ENCODE measurements around the gene RPRD2. TPM values are rescaled to one million over a fixed set of nuclear protein-coding genes. Genes with fewer than 3 reads are reported as not detected.

The RPRD2 gene
- polyA plus RNA-seq, 1 donor from 2014 or later = 8.6 TPM

DNA sequence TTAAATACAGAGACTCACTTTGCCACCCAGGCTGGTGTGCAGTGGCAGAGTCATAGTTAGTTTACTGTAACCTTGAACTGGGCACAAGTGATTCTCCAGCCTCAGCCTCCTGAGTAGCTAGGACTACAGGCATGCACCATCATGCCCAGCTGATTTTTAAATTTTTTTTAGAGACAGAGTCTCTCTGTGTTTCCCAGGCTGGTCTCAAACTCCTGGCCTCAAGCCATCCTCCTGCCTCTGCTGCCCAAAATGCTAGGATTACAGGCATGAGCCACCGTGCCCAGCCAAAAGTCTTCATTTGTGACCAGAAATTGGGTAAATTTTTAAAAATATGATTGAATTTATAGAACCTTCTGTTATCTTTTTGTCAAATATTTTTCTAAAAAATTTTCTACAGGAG, 105.3 kb downstream of the RPRD2 start:
- no peak overlapping the region for H3K9ac ChIP-seq (ENCODE audit: low read length)
- H3K27ac ChIP-seq (ENCODE audit: low read length) = no peak overlapping the region
- H3K36me3 ChIP-seq (ENCODE audit: insufficient read depth, low read length) = peaks cover 4% of the 10 kb centered on the region
- H3K79me2 ChIP-seq (replicated peaks; ENCODE audit: insufficient read depth, low read length) = no peaks in the 10 kb centered on the region
- no peaks in the 10 kb centered on the region for H4K20me1 ChIP-seq (ENCODE audit: insufficient read depth)
- H3K9me2 ChIP-seq (ENCODE audit: insufficient read depth, low read length) = no peaks in the 10 kb centered on the region
- no peak overlapping the region for H2AFZ ChIP-seq (ENCODE audit: low read depth, low read length)
- no peaks in the 10 kb centered on the region for H3K27me3 ChIP-seq (ENCODE audit: insufficient read depth, low read depth, low read length)
- H3K4me2 ChIP-seq (ENCODE audit: low read length) = no peak overlapping the region
- H3F3A ChIP-seq (ENCODE audit: insufficient read depth, low read length, poor library complexity, severe bottlenecking) = no peaks in the 10 kb centered on the region
- no peak for TF ChIP-seq EZH2 (IDR thresholded peaks at IDR 0.05; ENCODE audit: borderline replicate concordance, insufficient read depth, low read length, poor library complexity, severe bottlenecking)
- TF ChIP-seq, protein P1, sequence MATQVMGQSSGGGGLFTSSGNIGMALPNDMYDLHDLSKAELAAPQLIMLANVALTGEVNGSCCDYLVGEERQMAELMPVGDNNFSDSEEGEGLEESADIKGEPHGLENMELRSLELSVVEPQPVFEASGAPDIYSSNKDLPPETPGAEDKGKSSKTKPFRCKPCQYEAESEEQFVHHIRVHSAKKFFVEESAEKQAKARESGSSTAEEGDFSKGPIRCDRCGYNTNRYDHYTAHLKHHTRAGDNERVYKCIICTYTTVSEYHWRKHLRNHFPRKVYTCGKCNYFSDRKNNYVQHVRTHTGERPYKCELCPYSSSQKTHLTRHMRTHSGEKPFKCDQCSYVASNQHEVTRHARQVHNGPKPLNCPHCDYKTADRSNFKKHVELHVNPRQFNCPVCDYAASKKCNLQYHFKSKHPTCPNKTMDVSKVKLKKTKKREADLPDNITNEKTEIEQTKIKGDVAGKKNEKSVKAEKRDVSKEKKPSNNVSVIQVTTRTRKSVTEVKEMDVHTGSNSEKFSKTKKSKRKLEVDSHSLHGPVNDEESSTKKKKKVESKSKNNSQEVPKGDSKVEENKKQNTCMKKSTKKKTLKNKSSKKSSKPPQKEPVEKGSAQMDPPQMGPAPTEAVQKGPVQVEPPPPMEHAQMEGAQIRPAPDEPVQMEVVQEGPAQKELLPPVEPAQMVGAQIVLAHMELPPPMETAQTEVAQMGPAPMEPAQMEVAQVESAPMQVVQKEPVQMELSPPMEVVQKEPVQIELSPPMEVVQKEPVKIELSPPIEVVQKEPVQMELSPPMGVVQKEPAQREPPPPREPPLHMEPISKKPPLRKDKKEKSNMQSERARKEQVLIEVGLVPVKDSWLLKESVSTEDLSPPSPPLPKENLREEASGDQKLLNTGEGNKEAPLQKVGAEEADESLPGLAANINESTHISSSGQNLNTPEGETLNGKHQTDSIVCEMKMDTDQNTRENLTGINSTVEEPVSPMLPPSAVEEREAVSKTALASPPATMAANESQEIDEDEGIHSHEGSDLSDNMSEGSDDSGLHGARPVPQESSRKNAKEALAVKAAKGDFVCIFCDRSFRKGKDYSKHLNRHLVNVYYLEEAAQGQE (IDR thresholded peaks at IDR 0.05; ENCODE audit: borderline replicate concordance) = no peak
- TF ChIP-seq TAF1 (IDR thresholded peaks at IDR 0.05; ENCODE audit: low read depth) = no peak
- TF ChIP-seq EP300 (conservative IDR thresholded peaks at IDR 0.05; ENCODE audit: poor library complexity, severe bottlenecking) = no peak
- no peak for TF ChIP-seq MXI1 (conservative IDR thresholded peaks at IDR 0.05; ENCODE audit: poor library complexity, severe bottlenecking)
- TF ChIP-seq POLR2AphosphoS5 (IDR thresholded peaks at IDR 0.05) = no peak
- TF ChIP-seq, protein P2, sequence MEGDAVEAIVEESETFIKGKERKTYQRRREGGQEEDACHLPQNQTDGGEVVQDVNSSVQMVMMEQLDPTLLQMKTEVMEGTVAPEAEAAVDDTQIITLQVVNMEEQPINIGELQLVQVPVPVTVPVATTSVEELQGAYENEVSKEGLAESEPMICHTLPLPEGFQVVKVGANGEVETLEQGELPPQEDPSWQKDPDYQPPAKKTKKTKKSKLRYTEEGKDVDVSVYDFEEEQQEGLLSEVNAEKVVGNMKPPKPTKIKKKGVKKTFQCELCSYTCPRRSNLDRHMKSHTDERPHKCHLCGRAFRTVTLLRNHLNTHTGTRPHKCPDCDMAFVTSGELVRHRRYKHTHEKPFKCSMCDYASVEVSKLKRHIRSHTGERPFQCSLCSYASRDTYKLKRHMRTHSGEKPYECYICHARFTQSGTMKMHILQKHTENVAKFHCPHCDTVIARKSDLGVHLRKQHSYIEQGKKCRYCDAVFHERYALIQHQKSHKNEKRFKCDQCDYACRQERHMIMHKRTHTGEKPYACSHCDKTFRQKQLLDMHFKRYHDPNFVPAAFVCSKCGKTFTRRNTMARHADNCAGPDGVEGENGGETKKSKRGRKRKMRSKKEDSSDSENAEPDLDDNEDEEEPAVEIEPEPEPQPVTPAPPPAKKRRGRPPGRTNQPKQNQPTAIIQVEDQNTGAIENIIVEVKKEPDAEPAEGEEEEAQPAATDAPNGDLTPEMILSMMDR (IDR thresholded peaks at IDR 0.05; ENCODE audit: poor library complexity, severe bottlenecking) = no peak
- no peak for TF ChIP-seq SMC3 (conservative IDR thresholded peaks at IDR 0.05; ENCODE audit: poor library complexity)
- TF ChIP-seq RAD21 (conservative IDR thresholded peaks at IDR 0.05) = no peak
- H3K4me3 ChIP-seq (ENCODE audit: low read length) = no peak overlapping the region
- H3K9me3 ChIP-seq (ENCODE audit: low read length) = no peaks in the 10 kb centered on the region

DNA sequence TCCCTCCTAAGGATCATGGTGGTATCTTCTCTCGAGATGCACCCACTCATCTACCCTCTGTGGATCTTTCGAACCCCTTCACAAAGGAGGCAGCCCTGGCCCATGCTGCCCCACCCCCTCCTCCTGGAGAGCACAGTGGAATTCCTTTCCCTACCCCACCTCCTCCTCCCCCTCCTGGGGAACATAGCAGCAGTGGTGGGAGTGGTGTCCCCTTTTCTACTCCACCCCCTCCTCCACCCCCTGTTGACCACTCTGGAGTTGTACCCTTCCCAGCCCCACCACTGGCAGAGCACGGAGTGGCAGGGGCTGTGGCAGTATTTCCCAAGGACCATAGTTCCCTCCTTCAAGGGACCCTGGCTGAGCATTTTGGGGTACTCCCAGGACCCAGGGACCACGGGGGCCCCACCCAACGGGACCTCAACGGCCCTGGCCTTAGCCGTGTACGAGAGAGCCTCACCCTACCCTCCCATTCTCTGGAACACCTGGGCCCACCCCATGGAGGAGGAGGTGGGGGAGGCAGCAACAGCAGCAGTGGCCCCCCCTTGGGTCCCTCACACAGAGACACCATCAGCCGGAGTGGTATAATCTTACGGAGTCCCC, 108.8 kb downstream of the RPRD2 start:
- Histone ChIP-seq H3F3A (ENCODE audit: insufficient read depth, low read length, poor library complexity, severe bottlenecking) (no peaks in the 10 kb centered on the region), H4K20me1 (ENCODE audit: insufficient read depth) (no peaks in the 10 kb centered on the region), H3K36me3 (ENCODE audit: insufficient read depth, low read length) (peaks cover 4% of the 10 kb centered on the region), H2AFZ (ENCODE audit: low read depth, low read length) (no peak overlapping the region), H3K4me3 (ENCODE audit: low read length) (no peak overlapping the region), H3K27ac (ENCODE audit: low read length) (no peak overlapping the region), H3K9ac (ENCODE audit: low read length) (no peak overlapping the region), H3K9me3 (ENCODE audit: low read length) (no peaks in the 10 kb centered on the region), H3K9me2 (ENCODE audit: insufficient read depth, low read length) (no peaks in the 10 kb centered on the region), H3K27me3 (ENCODE audit: insufficient read depth, low read depth, low read length) (no peaks in the 10 kb centered on the region), H3K79me2 (replicated peaks; ENCODE audit: insufficient read depth, low read length) (no peaks in the 10 kb centered on the region), H3K4me2 (ENCODE audit: low read length) (no peak overlapping the region)
- TF ChIP-seq EZH2 (IDR thresholded peaks at IDR 0.05; ENCODE audit: borderline replicate concordance, insufficient read depth, low read length, poor library complexity, severe bottlenecking) = no peak
- no peak for TF ChIP-seq SMC3 (conservative IDR thresholded peaks at IDR 0.05; ENCODE audit: poor library complexity)
- no peak for TF ChIP-seq EP300 (conservative IDR thresholded peaks at IDR 0.05; ENCODE audit: poor library complexity, severe bottlenecking)
